Measurements from ENCODE around the gene BMP2K.

DNA sequence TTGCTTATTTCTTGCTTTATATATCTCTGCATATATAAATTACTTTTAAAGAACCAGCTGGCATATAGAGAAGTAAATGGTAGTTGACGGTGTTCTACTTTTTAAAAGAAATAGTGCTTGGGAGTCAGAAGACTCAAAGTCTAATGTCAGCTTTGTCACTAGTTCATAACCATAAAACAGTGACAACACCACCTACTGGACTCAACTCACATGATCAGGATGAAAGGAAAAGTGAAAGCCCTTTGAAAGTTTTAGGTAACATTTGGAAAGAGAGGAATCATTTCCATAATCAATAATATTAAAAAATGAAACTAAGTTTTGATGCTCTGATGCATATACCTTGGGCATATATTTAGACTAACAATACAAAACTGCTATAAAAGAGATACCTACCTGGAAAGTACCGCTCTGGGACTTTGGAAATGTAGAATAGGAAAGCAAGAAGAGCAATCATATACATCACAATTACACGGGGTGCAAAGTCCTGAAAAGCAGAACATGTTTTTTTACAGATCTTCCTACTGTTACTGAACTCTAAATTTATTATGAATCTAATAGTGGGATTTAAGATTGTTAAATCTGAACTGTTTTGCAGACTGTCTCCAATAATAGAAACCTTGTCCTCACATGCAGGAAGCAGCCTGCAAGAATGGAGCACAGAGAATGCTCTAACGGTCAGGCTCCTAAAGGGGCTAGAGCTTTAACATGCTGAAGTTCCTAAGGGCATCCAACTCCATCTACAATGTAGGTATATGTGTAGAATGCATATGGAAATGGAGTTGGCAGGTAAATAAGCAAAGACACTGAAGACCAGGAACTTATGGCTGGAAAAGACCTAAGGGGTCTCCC is 147.5 kb downstream of the BMP2K start:
- TF ChIP-seq, protein P1, sequence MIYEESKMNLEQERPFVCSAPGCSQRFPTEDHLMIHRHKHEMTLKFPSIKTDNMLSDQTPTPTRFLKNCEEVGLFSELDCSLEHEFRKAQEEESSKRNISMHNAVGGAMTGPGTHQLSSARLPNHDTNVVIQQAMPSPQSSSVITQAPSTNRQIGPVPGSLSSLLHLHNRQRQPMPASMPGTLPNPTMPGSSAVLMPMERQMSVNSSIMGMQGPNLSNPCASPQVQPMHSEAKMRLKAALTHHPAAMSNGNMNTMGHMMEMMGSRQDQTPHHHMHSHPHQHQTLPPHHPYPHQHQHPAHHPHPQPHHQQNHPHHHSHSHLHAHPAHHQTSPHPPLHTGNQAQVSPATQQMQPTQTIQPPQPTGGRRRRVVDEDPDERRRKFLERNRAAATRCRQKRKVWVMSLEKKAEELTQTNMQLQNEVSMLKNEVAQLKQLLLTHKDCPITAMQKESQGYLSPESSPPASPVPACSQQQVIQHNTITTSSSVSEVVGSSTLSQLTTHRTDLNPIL (CRISPR knock-in tag; IDR thresholded peaks at IDR 0.05; ENCODE audit: low read depth) = no peak
- TF ChIP-seq ZNF70 (CRISPR knock-in tag; IDR thresholded peaks at IDR 0.05) = no peak
- no peak for TF ChIP-seq ZFP30 (CRISPR knock-in tag; IDR thresholded peaks at IDR 0.05)
- TF ChIP-seq GLIS3 (CRISPR knock-in tag; IDR thresholded peaks at IDR 0.05) = no peak

Data from SK-N-SH treated with all-trans-retinoic acid at 6 μM for 48 hours (cell line).